Retinal pigment epithelial cell (primary cell): Measurements from ENCODE around the gene SEPTIN10.

ENCODE experiments used
- DNase-seq: peaks from one replicate; pipeline ENCODE4 v3.0.0-alpha.2; 2010; ENCODE audit warnings: low read depth
- H3K4me3 ChIP-seq: 2 replicates; pipeline ENCODE4 v1.5.1; 2011; ENCODE audit warnings: mild to moderate bottlenecking, low read length, control low read depth, moderate library complexity
- CTCF ChIP-seq: conservative IDR thresholded peaks from 2 replicates; pipeline ENCODE4 v1.5.1; 2011; ENCODE audit warnings: low read depth, low read length, control low read depth, inconsistent platforms

SEPTIN10 gene

GRCh38 chr2:109517118-109517889 is 96.5 kb downstream of the SEPTIN10 start:
- no peak for TF ChIP-seq CTCF

GRCh38 chr2:109516445-109517117 is 97.2 kb downstream of the SEPTIN10 start:
- no peak for DNase-seq
- no peak overlapping the region for H3K4me3 ChIP-seq
- TF ChIP-seq CTCF, result peak; percentile 84

More at GRCh38 chr2:109517118-109517889, 96.5 kb downstream of the SEPTIN10 start:
- DNase-seq, result no peak
- H3K4me3 ChIP-seq, result no peak overlapping the region

DNA sequence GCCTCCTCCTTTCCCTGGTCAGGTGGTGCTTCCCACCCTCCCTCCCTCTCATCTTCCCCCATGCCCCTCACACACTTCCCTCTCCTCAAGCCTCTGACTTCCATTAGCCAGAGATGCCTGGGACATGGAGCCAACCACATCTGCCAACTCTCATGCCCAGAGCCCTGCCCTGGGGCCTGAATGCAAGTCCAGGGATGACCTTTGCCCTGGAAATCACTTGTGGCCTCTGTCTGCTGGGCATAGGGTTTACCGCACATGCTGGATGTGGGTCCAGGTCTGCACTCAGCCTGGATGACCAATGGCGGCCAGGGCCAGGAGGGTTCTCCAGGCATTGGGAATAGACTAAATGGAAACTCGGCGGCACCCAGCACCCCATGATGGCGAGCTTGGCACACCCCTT is 98.9 kb downstream of the SEPTIN10 start:
- no peak for DNase-seq

DNA sequence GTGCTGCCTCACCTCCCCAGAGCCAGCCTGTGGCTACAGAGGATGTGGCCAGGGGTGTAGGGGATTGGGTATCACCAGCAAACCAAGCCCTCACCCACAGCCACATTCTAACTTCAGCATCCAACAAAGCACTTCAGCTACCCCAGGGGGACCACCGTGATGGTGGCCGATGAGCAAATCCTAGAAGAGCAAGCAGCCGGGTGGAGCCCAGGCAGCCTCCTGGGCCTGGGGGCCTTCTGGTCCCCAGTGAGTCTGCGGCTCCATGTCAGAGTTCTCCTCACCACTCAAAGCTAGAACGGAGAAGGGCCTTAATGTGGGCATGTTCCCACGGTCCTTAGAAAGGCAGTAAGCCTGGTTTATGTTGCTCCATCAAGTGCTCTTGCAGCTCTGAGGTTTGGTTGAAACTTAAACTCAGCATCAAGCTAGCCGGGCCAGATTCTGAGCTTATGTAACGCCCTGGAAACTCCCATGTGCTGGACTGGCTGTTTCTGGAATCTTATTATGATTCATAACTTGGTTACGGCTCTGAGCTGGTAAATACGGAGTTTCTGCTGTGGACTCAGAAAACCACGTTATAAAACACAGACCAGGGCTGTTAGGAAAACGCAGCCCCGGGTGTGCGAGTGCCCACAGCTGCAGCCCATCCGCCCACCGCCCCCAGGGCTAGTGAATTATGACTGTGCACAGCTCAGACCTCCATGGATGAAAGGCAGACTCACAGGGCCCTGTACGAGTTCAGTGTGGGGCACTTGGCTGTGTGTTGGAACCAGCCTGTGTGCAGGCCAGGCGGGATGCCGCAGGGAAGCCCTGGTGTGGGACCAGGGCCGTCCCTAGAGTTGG is 99.8 kb downstream of the SEPTIN10 start:
- no peak for TF ChIP-seq CTCF
- no peak overlapping the region for H3K4me3 ChIP-seq
- peak; percentile 26 for DNase-seq

More for the DNA sequence above, 98.9 kb downstream of the SEPTIN10 start:
- no peak overlapping the region for H3K4me3 ChIP-seq
- TF ChIP-seq CTCF, result no peak

DNA sequence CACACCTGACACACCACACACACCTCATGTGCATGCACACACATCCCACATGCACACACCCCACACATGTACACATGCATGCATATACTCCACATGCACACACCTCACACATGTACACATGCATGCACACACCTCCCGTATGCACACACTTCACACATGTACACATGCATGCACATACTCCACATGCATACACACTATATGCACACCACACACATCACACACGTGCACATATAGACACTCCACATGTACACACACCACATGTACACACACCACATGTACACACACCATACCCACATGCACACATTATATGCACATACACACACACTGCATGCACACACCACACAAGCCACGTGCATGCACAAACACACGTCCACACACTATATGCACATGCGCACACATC is 100.5 kb downstream of the SEPTIN10 start:
- DNase-seq, result no peak
- no peak for TF ChIP-seq CTCF

DNA sequence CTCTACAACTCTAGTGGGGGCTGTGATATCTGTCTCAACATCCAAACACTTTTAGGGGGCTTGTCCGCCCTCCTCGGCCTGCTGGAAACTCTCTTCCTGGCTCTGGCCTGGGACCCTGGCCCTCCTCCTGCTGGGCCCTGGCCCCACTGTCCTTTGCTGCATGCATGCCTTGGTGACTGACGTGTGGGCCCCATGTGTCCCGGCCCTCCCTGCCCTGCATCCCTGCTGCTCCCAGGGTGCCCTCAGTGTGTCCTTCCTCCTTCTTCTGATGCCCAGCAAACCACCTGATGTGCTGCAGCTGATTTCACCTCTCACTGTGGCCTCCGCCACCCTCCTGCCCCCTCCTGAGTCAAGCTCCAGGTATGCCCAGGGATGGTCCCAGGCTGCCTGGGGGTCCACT is 101.7 kb downstream of the SEPTIN10 start:
- TF ChIP-seq CTCF, result no peak
- no peak for DNase-seq

More for the DNA sequence above, 100.5 kb downstream of the SEPTIN10 start:
- no peak overlapping the region for H3K4me3 ChIP-seq

More for the DNA sequence above, 101.7 kb downstream of the SEPTIN10 start:
- H3K4me3 ChIP-seq, result no peak overlapping the region
